Pulmonary artery endothelial cell (primary cell): ENCODE results near the gene ZFP82. TPM values are rescaled to one million over a fixed set of nuclear protein-coding genes. Genes with fewer than 3 reads are reported as not detected.

ENCODE experiments used
- DNase-seq: peaks from one replicate; pipeline ENCODE4 v3.0.0-alpha.2; 2011; ENCODE audit warnings: low read depth, low spot score
- total RNA-seq: library from RNA; depleted of rRNA; stranded (reverse); fragments of >200 nt; gene quantifications from 2 replicates; pipeline ENCODE4 v1.2.3, GENCODE V29; 2014

The ZFP82 gene
- 3.6 and 5.0 TPM in 2 replicates for total RNA-seq

DNA sequence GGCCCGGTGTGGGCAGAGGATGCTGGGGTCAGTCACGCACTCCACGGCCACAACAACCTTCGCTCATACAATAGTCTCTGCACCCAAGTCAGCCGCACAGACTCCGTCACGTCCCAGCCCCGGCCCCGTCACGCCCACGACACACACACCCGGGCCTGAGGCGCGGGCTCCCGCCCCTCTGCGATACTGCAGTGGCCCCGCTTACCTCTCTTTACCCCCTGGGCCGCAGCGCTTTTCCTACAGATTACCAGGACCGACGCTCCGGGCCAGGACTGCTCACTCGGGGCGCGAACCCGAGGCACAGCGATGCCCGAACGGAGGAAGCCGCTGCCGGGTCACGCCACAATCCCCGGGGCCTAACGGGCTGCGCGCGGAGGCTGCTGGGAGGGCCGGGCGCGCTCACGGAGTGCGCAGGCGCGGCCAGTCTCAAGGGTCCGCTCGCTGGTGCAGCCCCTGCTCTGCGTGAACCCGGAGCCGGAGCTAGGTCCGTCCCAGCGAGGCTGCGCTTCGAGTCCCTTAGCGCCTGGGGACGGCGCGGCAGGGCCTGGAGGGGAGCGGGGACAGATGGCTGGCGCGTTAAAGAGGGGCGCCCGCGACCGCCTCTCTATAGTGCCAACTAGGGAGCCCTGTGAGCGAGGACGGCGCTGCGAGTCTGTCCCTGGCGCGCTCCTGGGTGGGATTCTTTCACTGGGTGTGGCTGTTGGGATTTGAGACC is at the start of gene ZFP82:
Gene ZFP82, minus strand, starts transcription at position 358 of the 715 bp plus-strand sequence. CDS start 8,855 bp downstream, outside the sequence.
- peak; percentile 44 for DNase-seq

DNA sequence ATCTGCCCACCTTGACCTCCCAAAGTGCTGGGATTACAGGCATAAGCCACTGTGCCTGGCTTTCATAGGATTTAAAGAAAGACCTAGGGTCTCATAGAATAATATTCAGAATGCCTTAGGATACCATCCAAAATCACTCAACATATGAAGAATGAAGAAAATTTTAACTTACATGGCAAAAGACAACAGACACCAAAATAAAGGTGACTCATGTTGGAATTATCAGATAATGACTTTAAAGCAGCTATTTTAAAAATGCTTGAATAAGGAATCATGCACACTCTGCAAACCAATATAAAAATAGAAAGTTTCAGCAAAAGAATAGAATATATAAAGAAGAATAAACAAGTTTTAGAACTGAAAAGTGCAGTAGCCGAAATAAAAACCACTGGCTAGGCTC is 41.6 kb upstream of the ZFP82 start:
- DNase-seq = no peak

DNA sequence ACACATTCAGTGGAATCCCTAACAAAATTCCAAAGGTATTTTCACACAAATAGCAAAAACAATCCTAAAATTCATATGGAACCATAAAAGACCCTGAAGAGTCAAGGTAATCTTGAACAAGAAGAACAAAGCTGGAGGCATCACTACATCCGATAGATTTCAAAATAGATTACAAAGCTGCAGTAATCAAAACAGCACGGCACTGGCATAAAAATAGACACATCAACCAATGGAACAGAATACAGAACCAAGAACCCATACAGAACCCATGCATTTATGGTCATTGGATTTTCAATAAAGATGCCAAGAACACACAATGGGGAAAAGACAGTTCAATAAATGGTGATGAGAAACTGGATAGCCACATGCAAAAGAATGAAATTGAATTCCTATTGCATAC is 38.4 kb upstream of the ZFP82 start:
- DNase-seq = no peak

DNA sequence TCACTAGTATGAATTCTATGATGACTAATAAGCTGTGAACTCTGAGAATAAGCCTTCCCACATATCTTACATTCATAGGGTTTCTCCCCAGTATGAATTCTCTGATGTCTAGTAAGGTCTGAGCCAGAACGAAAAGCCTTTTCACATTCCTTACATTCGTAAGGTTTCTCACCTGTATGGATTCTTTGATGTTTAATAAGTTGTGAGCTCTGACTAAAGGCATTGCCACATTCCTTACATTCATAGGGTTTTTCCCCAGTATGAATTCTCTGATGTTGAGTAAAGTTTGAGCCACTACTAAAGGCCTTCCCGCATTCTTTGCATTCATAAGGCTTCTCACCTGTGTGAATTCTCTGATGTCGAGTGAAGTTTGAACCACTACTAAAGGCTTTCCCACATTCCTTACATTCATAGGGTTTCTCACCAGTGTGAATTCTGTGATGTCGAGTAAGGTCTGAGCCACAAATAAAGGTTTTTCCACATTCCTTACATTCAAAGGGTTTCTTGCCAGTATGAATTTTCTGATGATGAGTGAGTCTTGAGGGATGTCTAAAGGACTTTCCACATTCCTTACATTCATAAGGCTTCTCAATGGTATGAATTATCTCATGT is 30.7 kb upstream of the ZFP82 start:
- DNase-seq = no peak

DNA sequence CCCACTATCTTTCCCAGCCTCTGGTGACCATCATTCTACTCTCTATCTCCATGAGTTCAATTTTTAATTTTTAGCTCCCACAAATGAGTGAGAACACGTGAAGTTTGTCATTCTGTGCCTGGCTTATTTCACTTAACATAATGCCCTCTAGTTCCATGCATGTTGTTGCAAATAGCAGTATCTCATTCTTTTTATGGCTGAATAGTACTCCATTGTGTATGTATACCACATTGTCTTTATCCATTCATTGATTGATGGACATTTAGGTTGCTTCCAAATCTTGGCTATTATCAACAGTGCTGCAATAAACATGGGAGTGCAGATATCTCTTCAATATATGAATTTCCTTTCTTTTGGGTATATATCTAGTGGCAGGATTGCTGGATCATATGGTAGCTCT is 22.9 kb upstream of the ZFP82 start:
- DNase-seq = no peak

DNA sequence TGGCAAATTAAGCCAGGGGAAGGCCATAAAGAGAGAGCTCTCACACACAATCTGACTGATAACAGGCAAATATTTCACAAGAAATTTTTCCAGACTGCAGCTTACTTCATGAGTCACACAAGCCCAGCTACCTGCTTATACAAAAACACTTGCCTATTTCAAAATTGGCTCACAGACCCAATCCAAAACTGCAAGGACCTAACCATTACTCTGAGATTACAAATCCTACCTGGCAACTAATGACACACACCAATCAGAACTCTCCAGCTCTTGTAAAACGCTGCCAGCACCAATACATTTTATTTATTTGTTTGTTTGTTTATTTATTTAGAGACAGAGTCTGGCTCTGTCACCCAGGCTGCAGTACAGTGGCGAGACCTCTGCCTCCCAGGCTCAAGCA is 18.1 kb upstream of the ZFP82 start:
- no peak for DNase-seq

DNA sequence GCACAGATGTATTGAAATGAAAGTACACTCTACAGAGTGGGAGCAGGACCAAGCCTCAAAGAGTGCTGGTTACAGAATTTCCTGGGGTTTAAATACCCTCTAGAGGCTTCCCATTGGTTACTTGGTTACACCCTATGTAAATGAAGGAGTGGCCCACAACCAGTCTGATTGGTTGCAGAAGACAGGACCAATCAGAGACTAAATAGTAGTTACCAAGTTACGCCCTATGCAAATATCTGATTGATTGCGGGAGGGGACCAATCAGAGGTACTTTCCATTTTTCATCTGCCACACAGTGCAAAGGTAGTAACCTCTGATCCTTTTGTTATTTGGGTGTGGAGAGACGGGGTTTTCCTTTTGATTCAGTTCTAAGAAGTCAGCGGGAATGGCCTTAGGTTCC is 5.5 kb upstream of the ZFP82 start:
- no peak for DNase-seq

DNA sequence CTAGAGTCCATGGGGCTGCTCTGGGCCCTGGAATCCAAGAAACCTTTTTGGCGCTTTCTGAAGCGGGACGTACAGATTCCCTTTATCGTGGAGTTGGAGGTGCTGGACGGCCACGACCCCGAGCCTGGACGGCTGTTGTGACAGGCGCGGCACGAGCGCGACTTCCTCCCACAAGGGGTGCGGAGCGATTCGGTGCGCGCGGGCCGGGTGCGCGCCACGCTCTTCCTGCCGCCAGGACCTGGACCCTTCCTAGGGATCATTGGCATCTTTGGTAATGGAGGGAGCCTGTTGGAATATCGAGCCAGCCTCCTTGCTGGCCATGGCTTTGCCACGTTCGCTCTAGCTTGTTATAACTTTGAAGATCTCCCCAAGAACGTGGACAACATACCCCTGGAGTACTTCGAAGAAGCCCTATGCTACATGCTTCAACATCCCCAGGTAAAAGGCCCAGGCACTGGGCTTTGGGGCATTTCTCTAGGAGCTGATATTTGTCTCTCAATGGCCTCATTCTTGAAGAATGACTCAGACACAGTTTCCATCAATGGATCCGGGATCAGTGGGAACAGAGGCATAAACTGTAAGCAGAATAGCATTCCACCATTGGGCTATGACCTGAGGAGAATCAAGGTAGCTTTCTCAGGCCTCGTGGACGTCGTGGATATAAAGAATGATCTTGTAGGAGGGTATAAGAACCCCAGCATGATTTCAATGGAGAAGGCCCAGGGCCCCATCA is 3.5 kb upstream of the ZFP82 start:
- DNase-seq = no peak

DNA sequence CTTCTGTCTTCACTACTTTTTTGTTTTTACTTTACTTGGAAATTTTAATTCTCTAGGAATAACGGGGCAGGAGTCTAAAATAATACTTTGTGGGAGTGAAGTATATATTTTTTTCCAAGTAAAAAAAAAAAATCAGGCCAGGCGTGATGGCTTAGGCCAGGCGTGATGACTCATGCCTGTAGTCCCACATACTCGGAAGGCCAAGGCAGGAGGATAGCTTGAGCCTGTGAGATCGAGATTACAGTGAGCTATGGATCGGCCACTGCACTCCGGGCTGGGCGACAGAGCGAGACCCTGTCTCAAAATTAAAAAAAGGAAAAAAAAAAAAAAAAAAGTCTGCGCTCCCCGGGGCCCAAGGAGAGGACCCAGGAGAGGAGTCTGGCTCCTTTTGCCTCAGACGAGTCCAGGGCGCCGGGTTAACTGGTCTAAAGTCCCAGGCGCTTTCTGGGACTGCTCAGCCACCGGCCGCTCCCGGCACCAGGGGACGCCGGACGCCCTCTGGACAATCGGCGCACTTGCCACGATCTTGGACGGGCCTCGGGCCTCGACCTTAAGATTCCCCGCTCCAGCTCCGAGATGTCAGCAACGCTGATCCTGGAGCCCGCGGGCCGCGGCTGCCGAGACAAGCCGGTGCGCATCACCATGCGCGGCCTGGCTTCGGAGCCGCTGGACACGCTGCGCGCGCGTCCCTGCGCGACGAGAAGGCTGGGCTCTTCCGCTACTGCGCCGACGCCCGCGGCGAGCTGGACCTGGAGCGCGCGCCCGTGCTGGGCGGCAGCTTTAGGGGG is 2.7 kb upstream of the ZFP82 start:
- DNase-seq = no peak

DNA sequence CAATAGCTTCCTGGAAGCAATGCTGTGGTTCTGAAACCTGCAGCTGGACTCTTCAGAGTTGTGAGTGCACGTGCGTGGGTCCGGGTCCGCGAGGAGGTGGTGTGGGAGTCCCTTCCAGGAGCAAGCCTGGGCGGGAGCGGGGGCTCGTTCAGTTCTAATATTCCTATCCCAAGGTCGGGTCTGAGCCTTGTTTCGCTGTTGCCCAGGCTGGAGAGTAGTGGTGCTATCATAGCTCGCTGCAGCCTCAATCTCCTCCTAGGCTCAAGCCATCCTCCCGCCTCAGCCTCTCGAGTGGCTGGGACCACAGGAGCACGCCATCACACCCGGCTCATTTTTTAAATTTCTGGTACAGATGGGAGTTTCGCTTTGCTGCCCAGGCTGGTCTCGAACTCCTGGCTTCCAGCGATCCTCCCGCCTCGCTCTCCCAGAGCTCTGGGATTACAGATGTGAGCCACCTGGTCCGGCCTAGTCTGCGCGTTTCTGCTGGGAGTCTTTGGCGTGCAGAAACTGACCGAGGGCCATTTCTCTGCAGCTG is 625 bp downstream of the ZFP82 start:
- DNase-seq = no peak

DNA sequence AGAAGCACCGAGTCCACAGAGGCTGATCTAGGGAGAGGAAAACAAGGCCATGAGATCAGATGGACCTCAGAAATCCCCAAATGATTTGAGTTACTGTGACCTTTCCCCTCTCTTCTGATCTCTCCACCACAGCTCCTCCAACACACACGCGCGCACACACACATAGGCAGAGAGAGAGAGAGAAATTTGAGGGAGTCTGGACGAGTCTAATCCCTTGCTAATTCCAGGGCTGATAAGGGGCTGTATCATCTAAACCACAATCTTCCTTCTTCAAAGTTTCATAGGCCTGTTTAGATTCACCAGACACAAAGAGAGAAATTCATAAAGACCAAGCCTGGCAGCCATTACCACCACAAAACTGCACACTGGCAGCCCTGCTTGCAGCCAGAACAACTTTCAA is 8.6 kb downstream of the ZFP82 start:
- DNase-seq = no peak

DNA sequence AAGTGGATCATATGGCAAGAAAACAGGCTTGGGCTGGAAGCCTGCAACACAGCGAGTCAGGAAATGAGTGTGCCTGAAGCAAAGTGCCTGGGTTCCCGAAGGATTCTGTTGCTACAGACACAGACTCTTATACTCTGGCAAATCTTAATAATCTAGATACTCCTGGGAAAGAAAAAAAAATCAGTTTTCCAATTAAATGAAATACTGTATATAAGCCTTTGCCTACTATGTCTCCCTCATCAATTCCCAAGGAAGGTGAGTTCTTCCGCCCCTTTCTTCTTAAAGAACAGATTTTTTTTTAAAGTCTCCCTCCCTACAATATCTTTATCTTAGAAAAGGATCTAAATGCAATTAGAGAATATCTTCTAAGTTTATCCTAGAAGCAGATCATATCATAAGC is 10.3 kb downstream of the ZFP82 start:
- no peak for DNase-seq

DNA sequence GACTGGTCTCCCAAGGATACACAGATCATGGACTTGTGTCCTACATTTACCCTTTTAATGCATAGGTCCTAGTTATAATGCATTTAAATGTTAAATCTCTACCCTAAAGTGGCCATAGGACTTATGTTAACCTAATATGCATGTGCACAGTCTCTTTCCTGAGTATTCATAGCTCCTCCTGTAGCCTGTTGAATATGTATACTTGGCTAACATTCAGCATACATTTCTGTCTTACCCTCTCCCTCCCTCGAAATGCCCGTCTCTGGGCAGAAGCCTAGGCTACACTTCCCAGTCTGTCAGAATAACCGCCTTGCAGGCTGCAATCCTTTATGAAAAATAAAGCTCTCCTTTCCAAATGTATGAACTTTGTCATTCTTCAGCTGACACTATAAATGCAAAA is 13.9 kb downstream of the ZFP82 start:
- no peak for DNase-seq

DNA sequence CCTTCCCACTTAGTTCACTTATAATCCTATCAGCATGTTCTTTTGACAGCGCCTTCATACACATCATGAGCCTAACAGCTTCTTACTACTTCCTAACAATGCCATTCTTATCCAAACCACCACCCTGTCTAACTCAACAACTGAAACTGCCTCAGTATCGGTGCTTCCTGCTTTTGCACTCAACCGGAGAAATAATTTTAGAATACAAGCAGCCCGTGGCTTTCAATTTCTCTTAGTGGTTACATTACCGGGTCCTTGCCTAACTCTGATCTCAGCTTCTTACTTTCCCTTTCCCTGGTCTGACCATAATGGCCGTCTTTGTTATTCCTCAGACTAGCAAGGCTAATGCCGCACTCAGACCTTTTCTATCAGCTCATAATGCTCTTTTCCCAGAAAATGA is 17.0 kb downstream of the ZFP82 start:
- DNase-seq = no peak

DNA sequence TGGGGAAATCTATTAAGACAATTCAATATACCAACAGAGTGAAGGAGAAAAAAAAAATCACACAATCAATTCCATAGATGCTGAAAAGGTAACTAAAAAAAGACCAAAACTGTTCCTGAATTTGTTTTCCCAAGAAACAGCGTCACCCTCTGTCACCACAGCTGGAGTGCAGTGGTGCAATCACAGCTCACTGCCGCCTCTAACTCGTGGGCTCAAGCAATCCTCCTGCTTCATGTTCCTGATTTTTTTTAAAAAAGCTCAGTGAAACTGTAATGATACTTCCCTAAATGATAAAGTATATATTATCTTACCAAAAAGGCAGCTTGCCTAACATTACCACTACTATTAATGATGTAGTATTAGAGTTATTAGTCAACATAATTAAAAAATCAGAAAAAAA is 19.9 kb downstream of the ZFP82 start:
- no peak for DNase-seq

DNA sequence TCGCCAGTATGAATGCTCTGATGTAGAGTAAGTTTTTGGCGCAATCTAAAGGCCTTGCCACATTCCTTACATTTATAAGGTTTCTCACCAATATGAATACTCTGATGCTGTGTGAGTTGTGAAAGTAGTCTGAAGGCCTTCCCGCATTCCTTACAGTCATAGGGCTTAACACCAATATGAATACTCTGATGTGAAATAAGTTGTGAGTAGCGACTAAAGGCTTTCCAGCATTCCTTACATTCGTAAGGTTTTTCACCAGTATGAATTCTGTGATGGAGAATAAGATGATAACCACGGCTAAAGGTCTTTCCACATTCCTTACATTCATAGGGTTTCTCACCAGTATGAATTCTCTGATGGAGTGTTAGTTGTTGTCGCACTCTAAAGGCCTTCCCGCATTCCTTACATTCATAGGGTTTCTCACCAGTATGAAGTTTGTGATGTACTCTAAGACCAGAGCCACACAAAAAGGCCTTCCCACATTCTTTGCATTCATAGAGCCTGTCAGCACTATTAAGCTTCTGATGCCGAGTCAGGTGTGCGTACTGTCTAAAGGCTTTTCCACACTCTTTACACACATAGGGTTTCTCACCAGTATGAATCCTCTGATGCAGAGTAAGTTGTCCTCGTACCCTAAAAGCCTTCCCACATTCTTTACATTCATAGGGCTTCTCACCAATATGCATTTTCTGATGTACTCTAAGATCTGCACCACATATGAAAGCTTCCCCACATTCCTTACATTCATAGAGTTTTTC is 25.3 kb downstream of the ZFP82 start:
- DNase-seq = no peak

DNA sequence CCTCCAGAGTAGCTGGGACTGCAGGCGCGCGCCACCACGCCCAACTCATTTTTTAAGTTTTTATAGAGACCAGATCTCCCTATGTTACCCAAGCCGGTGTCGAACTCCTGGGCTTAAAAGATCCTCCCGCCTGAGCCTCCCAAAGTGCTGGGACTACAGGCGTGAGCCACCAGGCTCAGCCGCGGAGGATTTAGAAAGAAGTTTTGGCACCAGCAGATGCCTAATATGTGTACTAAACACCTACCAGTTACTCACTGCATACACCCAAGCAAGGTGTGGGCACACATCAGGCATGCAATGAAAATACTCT is 39.0 kb downstream of the ZFP82 start:
- no peak for DNase-seq

DNA sequence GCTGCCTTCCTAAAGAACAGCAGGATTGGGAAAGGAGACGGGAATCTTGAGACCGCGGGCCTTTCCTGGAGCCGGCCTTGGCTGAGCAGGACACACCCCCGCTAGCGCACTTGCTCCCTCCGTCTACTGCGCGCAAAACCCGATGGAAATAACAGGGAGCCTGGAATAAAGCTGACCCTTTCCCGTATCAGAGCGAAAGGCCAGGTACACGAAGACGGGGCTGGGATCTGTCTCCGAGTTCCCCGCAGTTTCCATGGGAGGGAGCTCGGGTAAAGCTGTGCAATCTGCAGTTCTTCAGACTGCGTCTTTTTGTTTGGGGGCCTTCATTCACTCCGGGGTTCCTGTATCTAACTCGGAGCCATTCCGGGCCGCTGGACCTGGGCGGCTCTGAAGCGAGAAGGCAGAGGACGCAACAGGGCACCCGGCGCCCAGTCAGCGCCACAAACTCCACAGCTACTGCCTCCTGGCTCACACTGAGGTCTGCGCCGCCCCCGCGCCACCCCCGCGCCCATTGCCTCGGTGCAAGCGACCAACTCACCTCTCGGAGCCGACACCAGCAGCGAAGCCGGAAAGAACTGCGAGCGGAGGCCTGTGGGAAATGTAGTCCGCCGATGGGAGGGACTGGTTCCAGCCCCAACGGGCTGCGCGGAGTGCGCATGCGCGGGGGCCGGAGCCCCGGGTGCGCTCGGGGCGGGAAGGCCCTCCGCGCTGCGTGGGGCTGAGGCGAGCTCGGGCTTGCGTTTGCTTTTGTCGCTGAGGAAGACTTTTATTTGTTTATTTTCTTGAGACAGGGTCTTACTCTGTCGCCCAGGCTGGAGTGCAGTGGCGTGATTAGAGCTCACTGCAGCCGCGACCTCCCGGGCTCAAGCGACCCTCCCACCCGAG is 39.6 kb downstream of the ZFP82 start, which contains the start of gene ZFP14:
Gene ZFP14, minus strand, starts transcription at position 577 of the 885 bp plus-strand sequence. CDS start 11,309 bp downstream, outside the sequence.
- DNase-seq = peak; percentile 75

DNA sequence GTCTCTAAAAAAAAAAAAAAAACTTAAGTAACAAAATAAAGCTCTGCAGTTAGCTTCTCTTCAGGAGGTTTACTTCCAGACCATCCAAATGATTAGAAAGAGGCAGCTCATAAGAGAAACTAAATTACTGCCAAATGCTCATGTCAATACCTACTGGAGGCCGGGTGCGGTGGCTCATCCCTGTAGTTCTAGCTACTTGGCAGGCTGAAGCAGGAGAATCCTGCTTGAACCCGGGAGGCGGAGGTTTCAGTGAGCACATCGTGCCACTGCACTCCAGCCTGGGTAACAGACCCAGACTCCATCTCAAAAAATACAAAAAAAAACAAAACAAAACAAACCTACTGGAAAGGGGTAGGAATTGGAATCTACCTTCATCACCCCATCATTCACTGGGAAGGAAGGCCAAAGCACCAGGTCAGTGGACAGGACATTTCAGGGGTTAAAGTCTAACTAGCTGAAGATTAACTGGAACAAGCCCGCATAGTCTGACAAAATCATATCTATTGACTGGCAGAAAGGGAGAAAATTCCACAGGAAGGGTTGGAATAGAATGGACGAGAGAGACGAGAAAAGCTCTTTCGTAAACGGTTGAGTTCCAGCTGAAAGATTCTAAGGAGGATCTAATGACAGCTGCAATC is 40.8 kb downstream of the ZFP82 start:
- DNase-seq = no peak
